Measurements from ENCODE around the gene DMD.

- no peak for TF ChIP-seq RAD21 (conservative IDR thresholded peaks at IDR 0.05 in 1 of 2, IDR thresholded peaks at IDR 0.05 in 1 of 2)
- no peak for TF ChIP-seq MAX (IDR thresholded peaks at IDR 0.05)
- TF ChIP-seq CTCF (IDR thresholded peaks at IDR 0.05), result no peak
- no peak for TF ChIP-seq ELK1 (IDR thresholded peaks at IDR 0.05; ENCODE audit: low read depth, low read length)
- no peak for TF ChIP-seq EP300 (IDR thresholded peaks at IDR 0.05)
Measured at GRCh38 chrX:31884535-31884934, 1326.8 kb downstream of the DMD start.

Measured in A549 (cell line).